Neural crest cell (in vitro differentiated cells): Measurements from ENCODE around the gene CDH8. TPM values are rescaled to one million over a fixed set of nuclear protein-coding genes. Genes with fewer than 3 reads are reported as not detected.

Source experiments
- DNase-seq: peaks from one replicate; pipeline ENCODE4 v3.0.0; 2021; ENCODE audit warnings: low read depth, mixed read lengths, low spot score
- H3K27ac Mint-ChIP-seq: one replicate; pipeline ENCODE4 v1.8.0; 2021; ENCODE audit warnings: mild to moderate bottlenecking, mixed read lengths; ENCODE audit not compliant: unreplicated experiment
- H3K27me3 Mint-ChIP-seq: 2 replicates; pipeline ENCODE4 v1.8.0; 2021; ENCODE audit warnings: low read depth, mild to moderate bottlenecking, mixed read lengths
- H3K36me3 Mint-ChIP-seq: 2 replicates; pipeline ENCODE4 v1.8.0; 2021; ENCODE audit warnings: low read depth, mild to moderate bottlenecking, mixed read lengths
- H3K4me1 Mint-ChIP-seq: 2 replicates; pipeline ENCODE4 v1.8.0; 2021; ENCODE audit warnings: mixed read lengths
- H3K4me3 Mint-ChIP-seq: one replicate; pipeline ENCODE4 v1.8.0; 2021; ENCODE audit warnings: mild to moderate bottlenecking, mixed read lengths
- H3K9me3 Mint-ChIP-seq: 2 replicates; pipeline ENCODE4 v1.8.0; 2021; ENCODE audit warnings: mixed read lengths
- CTCF ChIP-seq: fragments of 200-600 bp; sonication (generic); conservative IDR thresholded peaks from 2 replicates; pipeline ENCODE4 v1.5.0; 2021; ENCODE audit warnings: antibody characterized with exemption, mild to moderate bottlenecking
- total RNA-seq: library from RNA; stranded (reverse); gene quantifications from 2 replicates; pipeline ENCODE4 v1.2.1, GENCODE V29; 2021

The CDH8 gene
- total RNA-seq, 1 donor from 2014 or later = 7.1 TPM

- DNase-seq = no peak
- no peak for TF ChIP-seq CTCF
- H3K4me3 Mint-ChIP-seq = no peak overlapping the region
- no peaks in the 10 kb centered on the region for H3K27me3 Mint-ChIP-seq
- H3K36me3 Mint-ChIP-seq = no peaks in the 10 kb centered on the region
- no peak overlapping the region for H3K27ac Mint-ChIP-seq
- no peaks in the 10 kb centered on the region for H3K9me3 Mint-ChIP-seq
- H3K4me1 Mint-ChIP-seq = peaks cover 8% of the 10 kb centered on the region
Observed at GRCh38 chr16:61616088-61616487, 420.1 kb downstream of the CDH8 start.

- Mint-ChIP-seq H3K27me3 (no peaks in the 10 kb centered on the region), H3K4me3 (no peak overlapping the region), H3K4me1 (no peaks in the 10 kb centered on the region), H3K9me3 (no peaks in the 10 kb centered on the region), H3K27ac (no peak overlapping the region), H3K36me3 (no peaks in the 10 kb centered on the region)
- no peak for TF ChIP-seq CTCF
- DNase-seq = no peak
Observed at GRCh38 chr16:61611847-61612491, 424.3 kb downstream of the CDH8 start.

DNA sequence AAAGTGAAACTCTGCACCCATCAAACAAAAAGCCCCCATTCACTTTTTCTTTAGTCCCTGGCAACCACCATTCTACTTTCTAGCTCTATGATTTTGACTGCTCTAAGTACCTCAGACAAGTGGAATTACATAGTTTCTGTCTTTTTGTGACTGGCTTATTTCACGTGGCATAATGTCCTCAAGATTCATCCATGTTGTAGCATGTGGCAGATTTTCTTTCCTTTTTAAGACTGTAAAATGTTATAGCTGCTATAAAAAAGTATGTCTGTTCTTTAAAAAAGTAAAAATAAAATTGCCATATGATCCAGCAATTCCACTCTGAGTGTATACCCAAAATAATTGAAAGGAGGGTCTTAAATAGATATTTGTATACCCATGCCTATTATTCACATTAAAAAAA lies 429.7 kb downstream of the CDH8 start:
- peaks cover 6% of the 10 kb centered on the region for H3K9me3 Mint-ChIP-seq
- no peaks in the 10 kb centered on the region for H3K27me3 Mint-ChIP-seq
- no peak for DNase-seq
- TF ChIP-seq CTCF = no peak
- H3K4me3 Mint-ChIP-seq = no peak overlapping the region
- H3K4me1 Mint-ChIP-seq = peaks cover 16% of the 10 kb centered on the region
- no peak overlapping the region for H3K27ac Mint-ChIP-seq
- H3K36me3 Mint-ChIP-seq = peaks cover 7% of the 10 kb centered on the region
